CD4-positive, alpha-beta T cell treated with Interferon alpha-2 for 1 hour (primary cell): Measurements from ENCODE around the gene SLC39A11.

Source experiments
- DNase-seq, 2 donors: peaks; one replicate each; pipeline ENCODE4 v3.0.0-alpha.2; 2020 to 2022

The SLC39A11 gene

GRCh38 chr17:72605543-72605942 is 486.9 kb downstream of the SLC39A11 start:
- DNase-seq, result no peak

- DNase-seq, result no peak
Measured at GRCh38 chr17:72604518-72604917, 488.0 kb downstream of the SLC39A11 start.

GRCh38 chr17:72603420-72604242 is 488.9 kb downstream of the SLC39A11 start:
- no peak for DNase-seq

- DNase-seq, result no peak
Measured at GRCh38 chr17:72602517-72603419, 489.7 kb downstream of the SLC39A11 start.

GRCh38 chr17:72600934-72601333 is 491.6 kb downstream of the SLC39A11 start:
- DNase-seq, result no peak

GRCh38 chr17:72599891-72600290 is 492.6 kb downstream of the SLC39A11 start:
- no peak for DNase-seq

GRCh38 chr17:72598695-72599094 is 493.8 kb downstream of the SLC39A11 start:
- DNase-seq, result no peak

- DNase-seq, result no peak
Measured at GRCh38 chr17:72597354-72598087, 495.0 kb downstream of the SLC39A11 start.
